Lower leg skin (tissue), 3 donors: ENCODE results near the gene DAGLA.

Experiments
- CTCF ChIP-seq, 3 donors: fragments of 450-650 bp; IDR thresholded peaks; one replicate each; pipeline ENCODE4 v1.5.1; 2016; ENCODE audit warnings: antibody characterized with exemption in 3 of 3, mild to moderate bottlenecking in 3 of 3, moderate library complexity in 2 of 3
- POLR2A ChIP-seq, 2 donors: fragments of 450-650 bp; IDR thresholded peaks; one replicate each; pipeline ENCODE4 v1.6.1; 2016 to 2017; ENCODE audit warnings: antibody characterized with exemption in 2 of 2, mild to moderate bottlenecking in 1 of 2, moderate library complexity in 1 of 2

DNA sequence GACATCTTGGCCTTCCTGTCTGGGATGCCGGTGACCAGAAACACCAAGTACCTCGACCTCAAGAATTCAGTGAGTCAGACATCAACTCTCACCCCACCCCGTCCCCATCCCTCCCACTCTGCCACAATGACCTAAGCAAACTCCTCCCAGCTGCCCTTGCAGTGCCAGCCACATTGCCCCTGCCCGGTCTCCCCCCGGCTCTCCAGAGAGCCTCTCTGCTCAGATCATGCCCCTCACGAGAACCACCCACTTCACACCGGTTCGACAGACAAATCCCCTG is 48.7 kb downstream of the DAGLA start:
- TF ChIP-seq CTCF (IDR thresholded peaks at IDR 0.05) = no peak
- no peak for TF ChIP-seq POLR2A (IDR thresholded peaks at IDR 0.05)
